Right atrium auricular region (tissue), 2 donors: Measurements from ENCODE around the gene CD276. TPM values are rescaled to one million over a fixed set of nuclear protein-coding genes. Genes with fewer than 3 reads are reported as not detected.

Source experiments
- DNase-seq: peaks from one replicate; pipeline ENCODE4 v3.0.0-alpha.2; 2019; ENCODE audit warnings: low spot score
- H3K27ac ChIP-seq, 2 donors: fragments of 200-600 bp; sonication (generic); 1 replicate in 1 of 2; 2 replicates in 1 of 2; pipeline ENCODE4 v1.5.1; 2016 to 2019
- H3K27me3 ChIP-seq, 2 donors: fragments of 200-600 bp; sonication (generic); one replicate each; pipeline versions ENCODE4 v1.5.1 to v1.6.0; 2017 to 2019
- H3K36me3 ChIP-seq: fragments of 200-600 bp; sonication (generic); one replicate; pipeline ENCODE4 v1.5.1; 2016
- H3K4me1 ChIP-seq, 2 donors: fragments of 200-600 bp; sonication (generic); one replicate each; pipeline versions ENCODE4 v1.5.1 to v1.6.0; 2017 to 2019
- H3K4me3 ChIP-seq, 2 donors: fragments of 200-600 bp; sonication (generic); 1 replicate in 1 of 2; 2 replicates in 1 of 2; pipeline ENCODE4 v1.5.1; 2017 to 2019; ENCODE audit warnings: mild to moderate bottlenecking in 1 of 2, moderate library complexity in 1 of 2
- H3K9me3 ChIP-seq, 2 donors: fragments of 200-600 bp; sonication (generic); one replicate each; pipeline ENCODE4 v1.5.1; 2019
- total RNA-seq, 2 donors: library from RNA; depleted of rRNA; stranded (reverse); fragments of >200 nt; gene quantifications; one replicate each; pipeline ENCODE4 v1.1.0, GENCODE V29; 2016
- TF ChIP-seq, protein P1 (sequence below), 2 donors: fragments of 200-600 bp; sonication (generic); IDR thresholded peaks; one replicate each; pipeline ENCODE4 v1.5.1; 2019; ENCODE audit warnings: antibody characterized with exemption in 2 of 2

Gene CD276
- total RNA-seq, 2 donors from 2014 or later: 31.2 to 60.4 TPM

DNA sequence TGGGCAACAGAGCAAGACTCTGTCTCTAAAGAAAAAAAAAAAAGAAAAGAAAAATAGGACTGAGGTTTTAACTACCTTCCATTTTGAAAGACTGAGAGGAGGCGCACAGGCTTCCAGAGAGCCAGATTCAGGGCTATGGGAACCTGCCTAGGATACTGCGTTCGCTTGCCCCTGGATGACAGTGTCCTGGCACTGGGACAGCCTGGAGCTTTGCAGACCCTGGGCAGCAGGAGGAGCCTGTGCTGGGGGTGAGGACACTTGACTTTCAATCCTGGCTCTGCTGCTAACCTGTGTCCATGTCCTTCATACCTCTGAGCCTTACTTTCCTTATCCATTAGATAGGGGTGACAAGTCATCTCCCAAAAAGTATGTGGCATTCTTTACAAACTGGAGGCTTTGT, 31.2 kb downstream of the CD276 start:
- peak overlapping the region; percentile 64 to 70 for H3K27ac ChIP-seq
- no peak for DNase-seq
- no peaks in the 10 kb centered on the region for H3K9me3 ChIP-seq
- H3K27me3 ChIP-seq: no peaks in the 10 kb centered on the region
- TF ChIP-seq, protein P1, sequence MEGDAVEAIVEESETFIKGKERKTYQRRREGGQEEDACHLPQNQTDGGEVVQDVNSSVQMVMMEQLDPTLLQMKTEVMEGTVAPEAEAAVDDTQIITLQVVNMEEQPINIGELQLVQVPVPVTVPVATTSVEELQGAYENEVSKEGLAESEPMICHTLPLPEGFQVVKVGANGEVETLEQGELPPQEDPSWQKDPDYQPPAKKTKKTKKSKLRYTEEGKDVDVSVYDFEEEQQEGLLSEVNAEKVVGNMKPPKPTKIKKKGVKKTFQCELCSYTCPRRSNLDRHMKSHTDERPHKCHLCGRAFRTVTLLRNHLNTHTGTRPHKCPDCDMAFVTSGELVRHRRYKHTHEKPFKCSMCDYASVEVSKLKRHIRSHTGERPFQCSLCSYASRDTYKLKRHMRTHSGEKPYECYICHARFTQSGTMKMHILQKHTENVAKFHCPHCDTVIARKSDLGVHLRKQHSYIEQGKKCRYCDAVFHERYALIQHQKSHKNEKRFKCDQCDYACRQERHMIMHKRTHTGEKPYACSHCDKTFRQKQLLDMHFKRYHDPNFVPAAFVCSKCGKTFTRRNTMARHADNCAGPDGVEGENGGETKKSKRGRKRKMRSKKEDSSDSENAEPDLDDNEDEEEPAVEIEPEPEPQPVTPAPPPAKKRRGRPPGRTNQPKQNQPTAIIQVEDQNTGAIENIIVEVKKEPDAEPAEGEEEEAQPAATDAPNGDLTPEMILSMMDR (IDR thresholded peaks at IDR 0.05): no peak
- no peak overlapping the region for H3K4me3 ChIP-seq
- peaks cover 0 to 36% of the 10 kb centered on the region in 2 donors for H3K4me1 ChIP-seq
- peaks cover 20% of the 10 kb centered on the region for H3K36me3 ChIP-seq

DNA sequence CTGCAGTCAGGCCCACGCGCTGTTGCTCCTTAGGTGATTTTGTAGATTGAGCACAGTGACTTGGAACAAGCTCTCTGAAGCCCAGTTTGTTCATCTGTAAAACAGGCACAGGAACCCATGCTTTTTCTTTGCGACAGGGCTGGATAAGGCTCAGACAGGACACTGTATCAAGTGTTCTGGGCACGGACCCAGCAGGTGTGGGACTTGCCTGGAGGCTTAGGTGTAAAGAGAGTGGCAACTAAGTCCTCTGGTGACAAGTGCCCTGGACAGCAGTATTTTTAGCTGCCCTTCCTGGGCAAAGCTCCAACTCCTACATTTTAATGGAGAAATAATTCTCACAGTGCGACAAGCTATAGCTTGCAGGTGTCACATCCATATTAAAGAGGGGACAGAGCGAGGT, 32.2 kb downstream of the CD276 start:
- peaks cover 14% of the 10 kb centered on the region for H3K36me3 ChIP-seq
- H3K27me3 ChIP-seq: no peaks in the 10 kb centered on the region
- peaks cover 0 to 41% of the 10 kb centered on the region in 2 donors for H3K4me1 ChIP-seq
- no peak overlapping the region for H3K4me3 ChIP-seq
- no peaks in the 10 kb centered on the region for H3K9me3 ChIP-seq
- TF ChIP-seq, protein P1 (IDR thresholded peaks at IDR 0.05): no peak
- H3K27ac ChIP-seq: peak overlapping the region; percentile 64 to 70
- peak; percentile 63 for DNase-seq

DNA sequence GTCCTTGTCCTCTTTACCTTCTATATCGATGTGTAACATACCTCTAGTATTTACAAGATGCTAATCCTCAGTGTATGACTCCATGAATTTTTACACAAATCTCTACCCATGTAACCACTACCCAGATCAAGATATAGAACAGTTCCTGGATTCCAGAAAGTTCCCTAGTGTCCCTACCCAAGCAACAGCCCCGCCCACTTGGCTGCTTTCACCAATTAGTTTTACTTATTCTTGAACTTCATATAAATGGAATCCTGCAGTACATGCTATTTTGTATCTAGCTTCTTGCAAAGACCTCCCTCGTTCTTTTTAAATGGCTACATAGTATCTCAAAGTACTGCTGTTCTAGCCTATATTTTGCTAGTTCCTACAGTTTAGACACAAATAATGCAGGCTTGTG, 33.0 kb downstream of the CD276 start:
- TF ChIP-seq, protein P1 (IDR thresholded peaks at IDR 0.05): no peak
- Histone ChIP-seq H3K4me1 (peaks cover 0 to 41% of the 10 kb centered on the region in 2 donors), H3K27ac (peak overlapping the region; percentile 64 to 70), H3K4me3 (no peak overlapping the region), H3K9me3 (no peaks in the 10 kb centered on the region), H3K36me3 (peaks cover 13% of the 10 kb centered on the region), H3K27me3 (no peaks in the 10 kb centered on the region)
- no peak for DNase-seq

DNA sequence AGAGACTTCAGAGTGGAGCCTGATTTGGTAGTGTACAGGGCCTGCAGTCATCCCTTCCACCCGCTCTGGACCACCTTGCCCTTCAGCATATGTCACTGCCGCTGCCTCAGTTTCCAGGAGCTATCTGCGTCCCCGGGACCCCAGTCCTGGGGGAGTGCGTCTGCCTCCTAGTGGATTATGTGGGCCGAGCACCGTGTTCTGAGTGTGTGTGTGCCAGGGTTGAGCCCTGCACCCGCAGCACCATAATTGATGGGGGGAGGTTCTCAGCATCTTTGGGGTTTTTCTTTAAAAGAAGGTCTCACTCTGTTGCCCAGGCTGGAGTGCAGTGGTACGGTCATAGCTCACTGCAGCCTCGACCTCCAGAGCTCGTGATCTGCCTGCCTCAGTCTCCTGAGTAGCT, 33.6 kb downstream of the CD276 start:
- no peaks in the 10 kb centered on the region for H3K9me3 ChIP-seq
- H3K27me3 ChIP-seq: no peaks in the 10 kb centered on the region
- no peak overlapping the region for H3K4me3 ChIP-seq
- H3K27ac ChIP-seq: peak overlapping the region in 1 of 2 donors; percentile 70
- TF ChIP-seq, protein P1 (IDR thresholded peaks at IDR 0.05): peak in 1 of 2 donors; percentile 29
- H3K4me1 ChIP-seq: peaks cover 0 to 41% of the 10 kb centered on the region in 2 donors
- H3K36me3 ChIP-seq: peaks cover 9% of the 10 kb centered on the region
- no peak for DNase-seq

DNA sequence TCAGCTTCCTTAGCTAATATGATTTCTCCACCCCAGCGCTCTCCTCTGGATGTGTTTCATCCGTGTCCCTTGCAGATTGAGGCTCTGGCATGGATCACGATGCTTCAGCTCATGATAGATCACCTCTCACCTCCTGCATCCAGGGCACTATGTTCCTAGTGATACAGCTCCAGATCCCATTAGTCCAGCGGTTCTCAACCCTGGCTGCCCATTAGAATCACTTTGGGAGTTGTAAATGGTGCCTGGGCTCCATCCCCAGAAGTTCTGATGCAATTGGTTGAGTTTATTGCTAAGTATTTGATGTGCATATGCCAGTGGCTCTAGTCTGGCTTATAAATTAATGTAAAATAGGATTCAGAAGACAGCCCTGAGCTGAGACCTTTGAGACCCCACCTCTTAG, 34.5 kb downstream of the CD276 start:
- TF ChIP-seq, protein P1 (IDR thresholded peaks at IDR 0.05): no peak
- no peaks in the 10 kb centered on the region for H3K27me3 ChIP-seq
- peaks cover under 1% of the 10 kb centered on the region for H3K36me3 ChIP-seq
- H3K9me3 ChIP-seq: no peaks in the 10 kb centered on the region
- no peak overlapping the region for H3K27ac ChIP-seq
- peaks cover 0 to 41% of the 10 kb centered on the region in 2 donors for H3K4me1 ChIP-seq
- H3K4me3 ChIP-seq: no peak overlapping the region
- DNase-seq: no peak

DNA sequence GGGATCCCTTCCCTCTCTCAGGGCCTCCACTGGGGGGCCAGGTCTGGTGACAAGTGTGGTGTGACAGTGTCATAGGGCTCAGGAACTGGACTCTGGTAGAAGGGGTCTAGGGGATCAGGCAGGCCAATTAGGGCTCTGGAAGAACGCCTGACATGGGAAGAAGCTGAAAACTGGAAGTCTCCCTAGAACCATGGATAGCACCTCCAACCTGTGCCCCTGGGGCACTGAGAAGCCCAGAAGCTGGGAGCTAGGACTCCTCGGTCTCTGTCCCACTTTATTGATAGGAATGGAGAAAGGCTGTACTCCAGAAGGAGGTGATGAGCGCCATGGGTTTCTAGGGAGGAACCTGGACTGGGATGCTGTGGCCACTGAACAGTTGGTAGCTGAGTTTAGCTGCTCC, 38.2 kb downstream of the CD276 start:
- Histone ChIP-seq H3K27me3 (no peaks in the 10 kb centered on the region), H3K36me3 (no peaks in the 10 kb centered on the region), H3K4me1 (peaks cover 0 to 21% of the 10 kb centered on the region in 2 donors), H3K4me3 (no peak overlapping the region), H3K27ac (no peak overlapping the region), H3K9me3 (no peaks in the 10 kb centered on the region)
- TF ChIP-seq, protein P1 (IDR thresholded peaks at IDR 0.05): no peak
- DNase-seq: no peak
